Smooth muscle cell (in vitro differentiated cells): ENCODE results near the gene ERFL. TPM values are rescaled to one million over a fixed set of nuclear protein-coding genes. Genes with fewer than 3 reads are reported as not detected.

ENCODE experiments used
- DNase-seq: peaks from one replicate; lab custom pipeline; 2025; ENCODE audit not compliant: unreplicated experiment; lab: John Stamatoyannopoulos, UW
- H2AFZ ChIP-seq: fragments of 200-600 bp; sonication (generic); 2 replicates; pipeline ENCODE4 v1.6.0; 2016; ENCODE audit warnings: antibody characterized with exemption, low read depth, mild to moderate bottlenecking
- H3F3A ChIP-seq: fragments of 200-600 bp; sonication (generic); 2 replicates; pipeline ENCODE4 v1.6.0; 2017; ENCODE audit warnings: antibody characterized with exemption, low read depth
- H3K27ac ChIP-seq: fragments of 200-600 bp; sonication (generic); 2 replicates; pipeline ENCODE4 v1.5.1; 2016; ENCODE audit warnings: low read depth, mild to moderate bottlenecking
- H3K27me3 ChIP-seq: fragments of 200-600 bp; sonication (generic); 2 replicates; pipeline ENCODE4 v1.6.1; 2016; ENCODE audit warnings: low read depth, mild to moderate bottlenecking
- H3K36me3 ChIP-seq: fragments of 200-600 bp; sonication (generic); 2 replicates; pipeline ENCODE4 v1.5.1; 2016; ENCODE audit warnings: low read depth
- H3K4me1 ChIP-seq: fragments of 200-600 bp; sonication (generic); 2 replicates; pipeline ENCODE4 v1.5.1; 2016; ENCODE audit warnings: low read depth
- H3K4me2 ChIP-seq: fragments of 200-600 bp; sonication (generic); 2 replicates; pipeline ENCODE4 v1.6.0; 2016; ENCODE audit warnings: mild to moderate bottlenecking
- H3K4me3 ChIP-seq: fragments of 200-600 bp; sonication (generic); 2 replicates; pipeline ENCODE4 v1.5.1; 2016; ENCODE audit warnings: mild to moderate bottlenecking
- H3K79me2 ChIP-seq: fragments of 200-600 bp; sonication (generic); 2 replicates; pipeline ENCODE4 v1.6.0; 2016; ENCODE audit warnings: low read depth, mild to moderate bottlenecking
- H3K9ac ChIP-seq: fragments of 200-600 bp; sonication (generic); 2 replicates; pipeline ENCODE4 v1.6.0; 2016; ENCODE audit warnings: low read depth
- H3K9me3 ChIP-seq: fragments of 200-600 bp; sonication (generic); replicated peaks from 2 replicates; pipeline ENCODE4 v1.5.1; 2016; ENCODE audit warnings: low read depth
- H4K20me1 ChIP-seq: fragments of 200-600 bp; sonication (generic); 2 replicates; pipeline ENCODE4 v1.6.0; 2016; ENCODE audit warnings: low read depth
- CTCF ChIP-seq: fragments of 200-600 bp; sonication (generic); IDR thresholded peaks from 2 replicates; pipeline ENCODE4 v1.5.1; 2017; ENCODE audit warnings: borderline replicate concordance, mild to moderate bottlenecking, antibody characterized with exemption; ENCODE audit not compliant: insufficient read depth, poor library complexity, severe bottlenecking
- WGBS: methylation state at CpG from one replicate; pipeline ENCODE4 v1.1.7; 2016; ENCODE audit warnings: low lambda C conversion rate; 5-methylcytosine and 5-hydroxymethylcytosine counted together
- polyA plus RNA-seq: library from polyadenylated mRNA; unstranded; fragments of >200 nt; fragmentation: Nextera tagmentation; extraction: Ambion mirVana; gene quantifications from 2 replicates; pipeline ENCODE4 v1.2.1, GENCODE V29; 2016
- total RNA-seq: library from RNA; depleted of rRNA; stranded (reverse); fragments of >200 nt; gene quantifications from 2 replicates; pipeline ENCODE4 v1.2.3, GENCODE V29; 2014

ERFL gene
- total and polyA plus RNA-seq, 2 experiments from 2014 or later: 0.09 TPM

DNA sequence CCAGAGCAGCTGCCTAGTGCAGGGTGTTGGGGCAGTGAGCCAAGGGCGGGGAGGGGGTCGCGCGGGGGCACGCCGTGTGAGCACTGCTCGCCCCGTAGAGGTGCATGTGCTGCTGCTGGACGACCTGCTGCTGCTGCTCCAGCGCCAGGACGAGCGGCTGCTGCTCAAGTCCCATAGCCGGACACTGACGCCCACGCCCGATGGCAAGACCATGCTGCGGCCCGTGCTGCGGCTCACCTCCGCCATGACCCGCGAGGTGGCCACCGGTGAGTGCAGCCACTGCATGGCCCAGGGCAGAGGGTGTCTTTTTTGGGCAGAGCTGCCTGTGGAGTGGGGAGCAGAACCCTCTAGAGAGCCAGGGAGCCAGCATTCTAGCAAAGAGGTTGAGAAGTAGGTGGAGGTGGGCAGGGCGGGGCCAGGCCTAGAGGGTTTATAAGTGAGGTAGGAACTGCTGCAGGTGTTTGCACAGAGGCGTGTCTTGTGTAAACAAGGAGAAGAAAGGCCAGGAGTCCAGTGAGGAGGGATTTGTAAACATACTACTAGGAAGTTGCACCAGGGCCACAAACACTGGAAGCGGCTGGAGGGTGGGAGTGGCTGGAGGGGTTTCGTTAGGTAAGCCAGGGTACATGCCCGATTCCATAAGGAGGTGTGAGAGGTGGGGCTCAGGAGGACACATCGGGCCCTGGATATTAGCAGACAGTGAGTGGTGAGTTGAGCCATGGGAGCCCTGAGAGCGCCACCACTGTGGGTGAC, 24.0 kb downstream of the ERFL start:
- no peak for DNase-seq
- H3K9me3 ChIP-seq: no peaks in the 10 kb centered on the region
- peaks cover 19% of the 10 kb centered on the region for H4K20me1 ChIP-seq
- no peak overlapping the region for H3K4me2 ChIP-seq
- no peaks in the 10 kb centered on the region for H3F3A ChIP-seq
- H2AFZ ChIP-seq: no peak overlapping the region
- no peaks in the 10 kb centered on the region for H3K27me3 ChIP-seq
- H3K36me3 ChIP-seq: no peaks in the 10 kb centered on the region
- no peaks in the 10 kb centered on the region for H3K4me1 ChIP-seq
- WGBS: 97% methylated on average over 30 of the region's 30 CpGs
- H3K79me2 ChIP-seq: no peaks in the 10 kb centered on the region
- no peak overlapping the region for H3K9ac ChIP-seq
- TF ChIP-seq CTCF: no peak
- no peak overlapping the region for H3K4me3 ChIP-seq
- no peak overlapping the region for H3K27ac ChIP-seq

GRCh38 chr19:41903193-41903953, 24.9 kb downstream of the ERFL start:
- Histone ChIP-seq H3K27me3 (no peaks in the 10 kb centered on the region), H4K20me1 (peaks cover 15% of the 10 kb centered on the region), H3K79me2 (no peaks in the 10 kb centered on the region), H3F3A (no peaks in the 10 kb centered on the region), H3K9me3 (no peaks in the 10 kb centered on the region), H3K4me3 (no peak overlapping the region), H3K9ac (no peak overlapping the region), H3K4me2 (no peak overlapping the region), H3K4me1 (no peaks in the 10 kb centered on the region), H3K36me3 (no peaks in the 10 kb centered on the region), H2AFZ (no peak overlapping the region), H3K27ac (no peak overlapping the region)
- 96% methylated on average over 18 of the region's 19 CpGs for WGBS
- no peak for DNase-seq
- no peak for TF ChIP-seq CTCF

DNA sequence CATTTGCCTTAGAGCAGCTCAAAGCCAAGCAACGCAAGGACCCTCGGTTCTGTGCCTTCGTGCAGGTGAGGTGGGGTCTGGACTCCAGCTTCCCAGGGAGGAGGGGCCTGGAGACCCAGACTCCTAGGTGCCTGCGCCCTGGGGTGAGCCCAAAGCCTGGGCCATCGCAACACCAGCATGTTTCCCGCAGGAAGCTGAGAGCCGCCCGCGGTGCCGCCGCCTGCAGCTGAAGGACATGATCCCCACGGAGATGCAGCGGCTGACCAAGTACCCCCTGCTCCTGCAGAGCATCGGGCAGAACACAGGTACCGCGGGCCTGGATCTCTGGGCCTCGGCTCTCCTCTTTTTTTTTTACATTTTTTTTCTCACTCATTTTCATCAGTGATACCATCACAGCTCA, 25.7 kb downstream of the ERFL start:
- 99% methylated on average over 17 of the region's 17 CpGs for WGBS

More for the DNA sequence above, 25.7 kb downstream of the ERFL start:
- no peak overlapping the region for H3K4me2 ChIP-seq
- H3K36me3 ChIP-seq: no peaks in the 10 kb centered on the region
- no peaks in the 10 kb centered on the region for H3K9me3 ChIP-seq
- no peaks in the 10 kb centered on the region for H3K4me1 ChIP-seq
- H3K4me3 ChIP-seq: no peak overlapping the region
- no peaks in the 10 kb centered on the region for H3K79me2 ChIP-seq
- no peak overlapping the region for H3K9ac ChIP-seq
- no peak for DNase-seq
- H3F3A ChIP-seq: no peaks in the 10 kb centered on the region
- no peak overlapping the region for H3K27ac ChIP-seq
- no peak overlapping the region for H2AFZ ChIP-seq
- TF ChIP-seq CTCF: no peak
- H3K27me3 ChIP-seq: no peaks in the 10 kb centered on the region
- H4K20me1 ChIP-seq: peaks cover 15% of the 10 kb centered on the region
